NCI-H1417 treated with DMSO at 0.1 percent for 48 hours (cell line): ENCODE data around the gene PLA2G2E.
"Not testable (repeated sequence)": the region's sequence is repeated elsewhere in the genome, so short reads cannot be mapped to it uniquely, and the experiment has no call there.

Source experiments
- DNase-seq: peaks from one replicate; lab custom pipeline; 2025; lab: John Stamatoyannopoulos, UW

Gene PLA2G2E

GRCh38 chr1:19882111-19883071, 41.0 kb downstream of the PLA2G2E start, which contains the start of gene OTUD3:
Gene OTUD3 (plus strand): TSS chr1:19882395. CDS start chr1:19882514, 119 bp downstream.
- peak; percentile 97 for DNase-seq

DNA sequence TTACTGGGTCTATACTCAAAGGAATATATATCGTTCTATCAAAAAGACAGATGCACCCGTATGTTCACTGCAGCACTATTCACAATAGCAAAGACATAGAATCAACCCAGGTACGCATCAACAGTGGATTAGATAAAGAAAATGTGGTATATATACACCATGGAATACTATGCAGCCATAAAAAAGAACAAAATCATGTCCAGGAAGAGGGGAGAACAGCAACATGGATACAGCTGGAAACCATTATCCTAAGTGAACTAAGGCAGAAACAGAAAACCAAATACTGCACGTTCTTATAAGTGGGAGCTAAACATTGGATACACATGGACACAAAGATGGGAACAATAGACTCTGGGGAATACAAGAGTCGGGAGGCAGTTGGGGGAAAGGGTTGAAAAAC, 42.6 kb downstream of the PLA2G2E start:
- not testable (repeated sequence) for DNase-seq

GRCh38 chr1:19879661-19880060, 43.8 kb downstream of the PLA2G2E start:
- DNase-seq, result no peak

DNA sequence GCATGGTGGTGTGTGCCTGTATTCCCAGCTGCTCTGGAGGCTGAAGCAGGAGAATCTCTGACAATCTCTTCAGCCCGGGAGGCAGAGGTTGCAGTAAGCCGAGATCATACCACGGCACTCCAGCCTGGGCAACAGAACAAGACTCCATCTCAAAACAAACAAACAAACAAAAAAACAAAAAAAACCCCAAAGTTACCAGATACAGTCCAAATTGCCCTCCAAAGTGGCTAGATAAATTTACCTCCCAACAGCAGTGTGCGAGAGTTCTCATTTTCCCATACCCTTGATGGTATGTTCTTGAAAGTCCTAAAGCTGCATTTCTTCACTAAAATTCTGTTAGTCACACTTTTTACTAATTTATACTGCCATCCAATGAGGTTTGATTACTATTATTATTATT, 44.2 kb downstream of the PLA2G2E start:
- no peak for DNase-seq

DNA sequence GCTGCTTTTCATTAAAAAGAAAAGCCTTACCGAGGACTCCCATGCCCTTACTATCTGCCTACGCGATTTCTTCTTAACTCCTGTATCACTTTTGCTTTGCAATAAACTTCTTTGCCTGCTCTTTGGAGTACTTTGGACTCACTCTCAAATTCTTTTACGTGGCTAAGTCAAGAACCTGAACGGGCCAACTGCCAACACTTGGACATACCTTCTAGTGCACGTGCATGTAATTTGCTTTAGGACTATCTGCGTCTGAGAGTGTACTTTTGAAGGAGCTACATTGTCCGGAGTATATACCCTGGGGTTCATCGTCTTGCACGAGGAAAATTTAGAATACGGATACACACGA, 44.8 kb downstream of the PLA2G2E start:
- no peak for DNase-seq

GRCh38 chr1:19877821-19878636, 45.4 kb downstream of the PLA2G2E start:
- no peak for DNase-seq

- no peak for DNase-seq
Measured at GRCh38 chr1:19877181-19877750, 46.2 kb downstream of the PLA2G2E start.

DNA sequence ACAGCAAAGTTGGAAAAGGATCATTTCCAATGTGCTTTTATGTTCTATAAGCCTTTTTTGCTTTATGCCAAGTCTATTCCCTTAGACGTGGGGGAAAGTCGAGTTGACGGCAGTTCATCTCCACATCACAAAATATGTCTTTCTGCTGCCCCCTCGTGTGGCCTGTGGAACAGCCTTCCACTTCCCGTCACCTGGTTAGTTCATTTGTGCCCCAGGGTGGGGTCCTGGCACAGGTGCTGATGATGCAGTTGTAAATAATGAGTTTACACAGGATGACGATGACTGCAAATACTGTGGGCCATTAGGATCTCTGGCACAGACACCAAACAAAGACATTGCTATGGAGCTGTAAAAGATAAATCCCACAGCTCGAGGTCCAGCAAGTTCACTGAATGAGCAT, 51.2 kb downstream of the PLA2G2E start:
- peak; percentile 15 for DNase-seq
